Neural progenitor cell (in vitro differentiated cells): Measurements from ENCODE around the gene CDH2.

Experiments
- EZH2 ChIP-seq: fragments of 200-600 bp; sonication (generic); IDR thresholded peaks from 2 replicates; pipeline ENCODE4 v1.6.1; 2017; ENCODE audit warnings: antibody characterized with exemption, mild to moderate bottlenecking, moderate library complexity
- TF ChIP-seq, protein P1 (sequence below): fragments of 200-600 bp; sonication (generic); IDR thresholded peaks from 2 replicates; pipeline ENCODE4 v1.5.1; 2017; ENCODE audit warnings: antibody characterized with exemption, mild to moderate bottlenecking

DNA sequence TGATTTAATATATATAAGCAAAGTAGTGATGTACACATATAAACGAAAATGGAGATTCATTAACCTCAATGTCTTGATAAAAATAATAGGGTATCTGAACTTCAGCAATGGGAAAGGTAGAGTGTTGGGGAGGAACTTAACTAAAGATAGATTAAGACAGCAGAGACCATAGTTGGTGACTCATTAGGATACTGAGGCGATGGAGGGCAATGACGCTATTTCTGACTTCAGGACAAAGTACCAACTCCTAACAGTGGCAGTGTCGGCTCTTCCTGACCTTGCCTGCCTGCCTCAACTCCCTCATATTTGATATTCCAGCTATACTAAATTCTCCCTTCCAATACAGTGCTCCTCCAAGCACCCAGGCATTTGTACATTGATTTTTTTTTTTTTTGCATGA is 98.6 kb downstream of the CDH2 start:
- TF ChIP-seq, protein P1, sequence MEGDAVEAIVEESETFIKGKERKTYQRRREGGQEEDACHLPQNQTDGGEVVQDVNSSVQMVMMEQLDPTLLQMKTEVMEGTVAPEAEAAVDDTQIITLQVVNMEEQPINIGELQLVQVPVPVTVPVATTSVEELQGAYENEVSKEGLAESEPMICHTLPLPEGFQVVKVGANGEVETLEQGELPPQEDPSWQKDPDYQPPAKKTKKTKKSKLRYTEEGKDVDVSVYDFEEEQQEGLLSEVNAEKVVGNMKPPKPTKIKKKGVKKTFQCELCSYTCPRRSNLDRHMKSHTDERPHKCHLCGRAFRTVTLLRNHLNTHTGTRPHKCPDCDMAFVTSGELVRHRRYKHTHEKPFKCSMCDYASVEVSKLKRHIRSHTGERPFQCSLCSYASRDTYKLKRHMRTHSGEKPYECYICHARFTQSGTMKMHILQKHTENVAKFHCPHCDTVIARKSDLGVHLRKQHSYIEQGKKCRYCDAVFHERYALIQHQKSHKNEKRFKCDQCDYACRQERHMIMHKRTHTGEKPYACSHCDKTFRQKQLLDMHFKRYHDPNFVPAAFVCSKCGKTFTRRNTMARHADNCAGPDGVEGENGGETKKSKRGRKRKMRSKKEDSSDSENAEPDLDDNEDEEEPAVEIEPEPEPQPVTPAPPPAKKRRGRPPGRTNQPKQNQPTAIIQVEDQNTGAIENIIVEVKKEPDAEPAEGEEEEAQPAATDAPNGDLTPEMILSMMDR: no peak
- TF ChIP-seq EZH2: no peak
